Mammary epithelial cell (primary cell): ENCODE measurements around the gene PRKRA.

ENCODE experiments used
- CTCF ChIP-seq, 2 donors: IDR thresholded peaks in 1 of 2; conservative IDR thresholded peaks in 1 of 2; 2 replicates each; pipeline ENCODE4 v1.5.1; 2011 to 2012; ENCODE audit warnings: inconsistent platforms in 2 of 2, low read length in 2 of 2, mild to moderate bottlenecking in 2 of 2, control low read depth in 1 of 2, low read depth in 1 of 2; ENCODE audit not compliant: insufficient read depth in 1 of 2; ENCODE audit errors: extremely low read depth in 1 of 2
- EZH2 ChIP-seq: IDR thresholded peaks from 2 replicates; pipeline ENCODE4 v1.6.1; 2012; ENCODE audit warnings: low read length, inconsistent platforms, borderline replicate concordance

- no peak for TF ChIP-seq CTCF (conservative IDR thresholded peaks at IDR 0.05 in 1 of 2, IDR thresholded peaks at IDR 0.05 in 1 of 2; ENCODE audit: extremely low read depth in 1 of 2, insufficient read depth in 1 of 2, low read depth in 1 of 2, low read length in 2 of 2)
- no peak for TF ChIP-seq EZH2
Measured at GRCh38 chr2:178469219-178469849, 18.4 kb upstream of the PRKRA start.
